ENCODE data around the gene BIRC6.
"Not testable (repeated sequence)": the region's sequence is repeated elsewhere in the genome, so short reads cannot be mapped to it uniquely, and the experiment has no call there.

Gene BIRC6

GRCh38 chr2:32356681-32357317 lies at the start of gene BIRC6:
Gene BIRC6, plus strand, starts transcription at chr2:32357023. Its CDS starts 139 bp downstream, at chr2:32357162.
- DNase-seq = peak; percentile 97

GRCh38 chr2:32310577-32310976 lies 46.2 kb upstream of the BIRC6 start:
- DNase-seq = no peak

GRCh38 chr2:32314886-32315285 lies 41.9 kb upstream of the BIRC6 start:
- no peak for DNase-seq

GRCh38 chr2:32328679-32329078 lies 28.1 kb upstream of the BIRC6 start:
- DNase-seq = not testable (repeated sequence)

GRCh38 chr2:32329180-32329980 lies 27.4 kb upstream of the BIRC6 start:
- not testable (repeated sequence) for DNase-seq

GRCh38 chr2:32330136-32330535 lies 26.7 kb upstream of the BIRC6 start:
- DNase-seq = no peak

- no peak for DNase-seq
Measured at GRCh38 chr2:32342801-32343200, 14.0 kb upstream of the BIRC6 start.

- DNase-seq = not testable (repeated sequence)
Measured at GRCh38 chr2:32350797-32351196, 6.0 kb upstream of the BIRC6 start.

GRCh38 chr2:32355976-32356680 lies 695 bp upstream of the BIRC6 start:
- DNase-seq = no peak

- DNase-seq = peak; percentile 36
Measured at GRCh38 chr2:32357318-32358110, 691 bp downstream of the BIRC6 start.

GRCh38 chr2:32358111-32358482 lies 1.3 kb downstream of the BIRC6 start:
- no peak for DNase-seq

- no peak for DNase-seq
Measured at GRCh38 chr2:32360416-32360815, 3.6 kb downstream of the BIRC6 start.

GRCh38 chr2:32362997-32363396 lies 6.2 kb downstream of the BIRC6 start:
- not testable (repeated sequence) for DNase-seq

GRCh38 chr2:32363597-32363996 lies 6.8 kb downstream of the BIRC6 start:
- DNase-seq = no peak

GRCh38 chr2:32364290-32364689 lies 7.5 kb downstream of the BIRC6 start:
- not testable (repeated sequence) for DNase-seq

GRCh38 chr2:32365679-32366078 lies 8.9 kb downstream of the BIRC6 start:
- not testable (repeated sequence) for DNase-seq

GRCh38 chr2:32366595-32366994 lies 9.8 kb downstream of the BIRC6 start:
- DNase-seq = no peak

- no peak for DNase-seq
Measured at GRCh38 chr2:32369222-32369621, 12.4 kb downstream of the BIRC6 start.

- not testable (repeated sequence) for DNase-seq
Measured at GRCh38 chr2:32370942-32371341, 14.1 kb downstream of the BIRC6 start.

GRCh38 chr2:32372519-32373182 lies 15.8 kb downstream of the BIRC6 start:
- DNase-seq = no peak

GRCh38 chr2:32375228-32375892 lies 18.5 kb downstream of the BIRC6 start:
- no peak for DNase-seq

- no peak for DNase-seq
Measured at GRCh38 chr2:32376756-32377155, 19.9 kb downstream of the BIRC6 start.
